WI38 (cell line): ENCODE data around the gene ADAM33.

Experiments used
- H3K4me3 ChIP-seq: 2 replicates; pipeline ENCODE4 v1.5.1; 2011; ENCODE audit warnings: low read depth, mild to moderate bottlenecking, control low read depth, low read length
- TF ChIP-seq, protein P1 (sequence below): IDR thresholded peaks from 2 replicates; pipeline ENCODE4 v1.5.1; 2012; ENCODE audit warnings: low read depth, mild to moderate bottlenecking, control low read depth, low read length

ADAM33 gene

DNA sequence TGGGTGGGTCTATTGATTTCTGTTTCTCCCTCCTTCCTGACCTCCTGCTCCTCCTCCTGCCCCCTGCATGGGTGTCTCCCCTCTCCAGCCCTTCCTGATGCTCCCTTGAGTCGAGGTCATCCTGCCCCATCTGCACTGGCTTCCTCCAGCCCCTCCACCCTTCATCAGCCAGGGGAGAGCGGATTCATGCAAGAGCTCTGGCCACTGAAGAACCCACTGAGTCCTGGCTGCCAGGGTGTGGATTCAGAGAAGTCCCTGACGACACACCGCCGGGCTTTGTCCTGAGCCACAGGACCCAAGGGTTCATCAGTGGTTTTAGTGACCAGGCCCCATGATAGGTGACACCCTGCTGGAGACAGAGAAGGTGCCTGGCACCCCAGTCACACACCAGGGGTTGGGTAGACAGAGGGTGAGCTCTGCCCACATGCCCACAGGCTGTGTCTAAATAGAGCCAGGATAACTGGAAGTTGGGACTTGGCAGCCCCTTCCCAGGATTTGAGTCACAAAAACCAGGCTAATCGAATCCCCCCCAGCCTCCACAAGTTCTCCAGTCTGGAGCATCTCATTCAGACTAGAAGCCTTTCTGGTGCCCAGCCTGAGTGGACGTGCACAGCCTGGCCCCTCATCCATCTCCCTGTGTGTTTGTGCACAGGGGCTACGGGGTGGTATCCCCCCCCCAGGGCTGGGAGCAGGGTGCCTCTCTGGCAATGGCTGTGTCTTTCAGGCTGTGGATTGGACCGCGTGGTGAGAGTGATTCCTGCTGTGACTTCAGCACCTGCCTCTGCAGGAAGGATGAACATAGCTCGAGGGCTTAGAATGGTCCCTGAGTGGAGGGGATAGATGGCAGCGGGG, 19.8 kb downstream of the ADAM33 start:
- H3K4me3 ChIP-seq = no peak overlapping the region
- TF ChIP-seq, protein P1, sequence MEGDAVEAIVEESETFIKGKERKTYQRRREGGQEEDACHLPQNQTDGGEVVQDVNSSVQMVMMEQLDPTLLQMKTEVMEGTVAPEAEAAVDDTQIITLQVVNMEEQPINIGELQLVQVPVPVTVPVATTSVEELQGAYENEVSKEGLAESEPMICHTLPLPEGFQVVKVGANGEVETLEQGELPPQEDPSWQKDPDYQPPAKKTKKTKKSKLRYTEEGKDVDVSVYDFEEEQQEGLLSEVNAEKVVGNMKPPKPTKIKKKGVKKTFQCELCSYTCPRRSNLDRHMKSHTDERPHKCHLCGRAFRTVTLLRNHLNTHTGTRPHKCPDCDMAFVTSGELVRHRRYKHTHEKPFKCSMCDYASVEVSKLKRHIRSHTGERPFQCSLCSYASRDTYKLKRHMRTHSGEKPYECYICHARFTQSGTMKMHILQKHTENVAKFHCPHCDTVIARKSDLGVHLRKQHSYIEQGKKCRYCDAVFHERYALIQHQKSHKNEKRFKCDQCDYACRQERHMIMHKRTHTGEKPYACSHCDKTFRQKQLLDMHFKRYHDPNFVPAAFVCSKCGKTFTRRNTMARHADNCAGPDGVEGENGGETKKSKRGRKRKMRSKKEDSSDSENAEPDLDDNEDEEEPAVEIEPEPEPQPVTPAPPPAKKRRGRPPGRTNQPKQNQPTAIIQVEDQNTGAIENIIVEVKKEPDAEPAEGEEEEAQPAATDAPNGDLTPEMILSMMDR = no peak

DNA sequence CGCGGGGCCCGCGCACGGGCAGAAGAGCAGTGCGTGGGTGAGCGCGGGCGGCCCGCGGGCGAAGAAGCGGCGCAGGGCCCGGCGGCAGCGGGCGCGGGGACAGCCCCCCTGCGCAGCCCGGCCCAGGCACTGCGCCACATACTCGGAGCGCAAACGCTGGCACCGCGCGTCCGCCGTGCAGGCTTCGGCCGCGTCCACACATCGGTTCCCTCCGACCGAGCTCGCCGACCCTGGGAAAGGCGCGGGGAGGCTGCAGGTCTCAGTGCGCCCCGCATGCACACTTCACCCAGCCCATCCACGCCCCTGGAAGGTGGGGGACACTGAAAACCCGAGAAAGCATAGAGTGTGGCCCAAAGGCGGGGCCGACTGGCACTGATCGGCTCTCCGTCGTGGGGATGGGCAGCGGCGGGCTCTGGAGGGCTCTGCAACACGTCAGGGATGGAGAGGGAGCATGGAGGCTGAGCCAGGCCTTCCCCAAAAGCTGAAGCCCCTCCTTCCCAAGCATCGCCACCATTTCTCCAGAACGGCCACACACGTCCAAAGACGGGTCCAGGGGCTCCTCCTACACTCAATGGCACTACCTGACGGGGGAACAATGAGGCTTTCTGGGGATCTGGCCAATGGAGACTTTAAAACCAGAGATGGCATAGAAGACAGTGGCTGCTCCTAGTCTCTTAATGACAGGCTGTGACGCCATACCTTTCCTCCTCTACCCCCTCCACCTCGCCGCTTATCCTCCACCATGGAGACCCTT, 20.6 kb downstream of the ADAM33 start:
- no peak overlapping the region for H3K4me3 ChIP-seq
- TF ChIP-seq, protein P1 = no peak

DNA sequence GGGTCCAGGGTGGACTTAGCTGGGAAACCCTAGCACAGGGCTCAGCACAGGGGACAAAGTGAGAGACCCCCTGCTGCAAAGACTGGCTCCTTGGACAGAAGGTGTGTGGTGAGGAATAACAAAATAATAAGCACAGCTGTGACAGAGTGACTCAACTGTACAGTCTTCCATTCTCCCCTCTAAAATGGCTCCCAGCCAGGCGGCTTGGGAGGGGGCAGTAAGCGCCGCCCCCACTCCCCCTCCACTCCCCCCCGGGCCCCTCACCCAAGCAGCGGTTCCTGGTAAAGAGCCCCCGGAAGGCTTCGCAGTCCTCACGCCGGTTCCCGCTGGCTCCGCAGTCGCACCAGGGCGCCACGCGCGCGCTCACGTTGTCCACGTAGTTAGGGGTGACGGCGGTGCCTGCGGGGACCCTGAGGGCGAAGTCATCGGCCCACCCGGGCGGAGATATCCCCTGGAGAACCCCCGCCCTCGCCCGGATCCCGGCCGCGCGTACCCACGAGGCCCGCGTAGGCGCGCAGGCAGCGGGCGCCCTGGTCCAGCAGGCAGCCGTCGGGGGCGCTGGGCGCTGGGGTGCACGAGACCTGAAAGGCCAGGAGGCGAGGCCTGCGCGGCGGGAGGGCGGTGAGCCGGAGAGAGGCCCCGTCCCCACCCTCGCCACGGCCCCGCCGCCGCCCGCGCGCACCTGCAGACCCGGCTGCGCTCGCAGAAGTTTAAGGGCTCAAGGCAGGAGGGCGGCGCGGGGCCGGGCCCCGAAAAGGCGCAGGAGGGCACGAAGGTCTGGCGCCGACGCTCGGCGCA, 21.3 kb downstream of the ADAM33 start:
- H3K4me3 ChIP-seq = no peak overlapping the region

DNA sequence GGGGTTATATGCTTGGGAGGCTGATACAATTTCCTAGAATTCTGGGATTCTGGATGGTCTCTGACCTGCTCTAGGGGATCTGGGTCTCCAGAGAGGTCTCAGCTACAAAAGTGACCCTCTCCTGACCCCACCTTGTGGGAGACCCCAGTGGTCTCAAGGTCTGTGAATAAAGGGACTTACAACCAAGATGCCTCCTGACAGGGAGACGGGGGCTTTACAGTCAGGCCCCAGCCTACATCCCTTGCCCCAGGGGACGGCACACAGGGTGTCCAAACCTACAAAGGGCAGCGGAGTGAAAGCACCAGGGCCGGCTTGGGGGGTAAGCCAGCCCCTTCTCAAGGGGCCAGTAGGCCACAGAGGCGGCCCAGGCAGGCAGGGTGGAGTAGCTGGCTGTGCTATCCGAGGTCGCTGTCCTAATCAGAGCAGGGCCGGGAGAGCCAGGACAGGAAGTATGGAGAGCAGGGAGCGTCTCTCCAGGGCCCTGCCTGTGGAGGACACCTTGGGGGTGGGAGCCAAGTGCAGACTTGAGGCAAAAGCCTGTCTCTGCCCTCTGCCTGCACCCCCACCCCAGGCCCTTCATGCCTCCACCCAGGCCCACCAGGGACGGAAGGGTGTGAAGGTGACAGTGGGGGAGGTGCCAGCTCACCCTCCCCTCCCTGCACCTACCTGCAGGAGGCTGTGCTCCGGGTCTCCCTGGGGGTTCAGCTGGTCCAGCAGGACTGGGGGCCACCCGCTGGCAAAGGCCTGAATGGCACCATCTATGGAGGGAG, 22.1 kb downstream of the ADAM33 start:
- TF ChIP-seq, protein P1 = no peak
- H3K4me3 ChIP-seq = no peak overlapping the region

More for the DNA sequence above, 21.3 kb downstream of the ADAM33 start:
- TF ChIP-seq, protein P1 = no peak

DNA sequence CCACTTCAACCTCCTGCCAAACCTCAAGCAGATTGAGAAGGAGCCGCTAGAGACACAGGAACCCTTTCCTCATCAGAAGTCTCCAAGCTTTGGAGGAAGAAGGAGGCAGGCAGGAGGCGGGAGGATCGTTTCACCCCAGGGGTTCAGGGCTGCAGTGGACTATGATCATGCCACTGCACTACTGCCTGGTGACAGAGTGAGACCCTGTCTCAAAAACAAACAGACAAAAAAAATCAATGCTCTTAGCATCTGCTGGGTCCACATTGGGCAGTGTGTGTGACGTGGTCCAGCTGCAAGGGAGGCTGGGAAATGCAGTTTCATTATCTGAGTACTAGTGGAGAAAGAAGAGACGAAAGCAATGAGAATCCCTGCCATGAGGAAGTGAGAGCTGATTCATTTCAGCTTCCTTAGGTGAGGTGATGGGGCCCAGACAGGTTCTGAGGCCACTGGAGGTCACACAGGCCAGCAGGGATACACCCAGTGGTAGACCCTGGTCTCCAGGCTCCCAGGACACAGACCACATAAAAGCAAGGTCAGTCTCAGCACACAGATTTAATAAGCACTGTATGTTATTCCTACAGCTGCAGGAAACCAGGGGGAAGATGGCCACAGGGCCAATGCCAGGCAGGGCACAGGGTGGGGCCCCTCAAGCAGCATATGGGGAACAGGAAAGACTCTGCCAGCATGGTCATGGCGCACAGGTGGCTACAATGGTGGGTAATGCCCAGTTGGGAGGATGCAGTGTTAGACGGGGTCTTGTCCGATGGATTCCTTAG, 22.9 kb downstream of the ADAM33 start:
- H3K4me3 ChIP-seq = no peak overlapping the region
- TF ChIP-seq, protein P1 = no peak
